Adrenal gland (tissue), 5 donors: ENCODE data around the gene RAB26.

Source experiments
- POLR2A ChIP-seq, 2 donors: fragments of 450-650 bp; IDR thresholded peaks; one replicate each; pipeline ENCODE4 v1.6.1; 2017; ENCODE audit warnings: antibody characterized with exemption in 2 of 2, mild to moderate bottlenecking in 2 of 2, moderate library complexity in 1 of 2
- TF ChIP-seq, protein P1 (sequence below), 6 experiments: fragments of 450-650 bp in 4 of 6; fragments of 200-600 bp in 2 of 6; sonication (generic) in 1 of 6; IDR thresholded peaks; 1 replicate in 5 of 6; 2 replicates in 1 of 6; pipeline versions ENCODE4 v1.5.1 to v1.8.0; 2016 to 2021; ENCODE audit warnings: antibody characterized with exemption in 6 of 6, mild to moderate bottlenecking in 2 of 6, moderate library complexity in 1 of 6
- donor health status: DM: no; HTN: no; CAD: no.

DNA sequence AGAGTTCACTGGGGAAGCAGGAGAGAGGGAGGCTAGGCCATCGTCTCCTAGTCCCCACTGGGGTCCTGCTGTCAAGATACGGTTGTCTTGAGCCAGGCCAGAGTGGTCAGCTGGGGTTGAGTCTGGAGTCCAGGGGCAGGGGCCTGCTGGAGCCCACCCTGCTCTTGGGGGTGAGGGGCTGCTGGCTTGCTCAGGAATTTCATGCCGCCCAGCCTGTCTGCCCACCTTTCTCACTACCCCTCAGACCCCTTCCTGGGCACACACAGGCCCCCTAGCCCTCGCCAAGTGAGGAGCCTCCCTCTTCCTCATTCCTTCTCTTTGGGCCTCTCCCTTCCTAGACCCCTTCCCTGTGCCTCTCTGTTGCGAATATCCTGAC lies 8.4 kb downstream of the RAB26 start:
- no peak for TF ChIP-seq POLR2A (IDR thresholded peaks at IDR 0.05)
- TF ChIP-seq, protein P1, sequence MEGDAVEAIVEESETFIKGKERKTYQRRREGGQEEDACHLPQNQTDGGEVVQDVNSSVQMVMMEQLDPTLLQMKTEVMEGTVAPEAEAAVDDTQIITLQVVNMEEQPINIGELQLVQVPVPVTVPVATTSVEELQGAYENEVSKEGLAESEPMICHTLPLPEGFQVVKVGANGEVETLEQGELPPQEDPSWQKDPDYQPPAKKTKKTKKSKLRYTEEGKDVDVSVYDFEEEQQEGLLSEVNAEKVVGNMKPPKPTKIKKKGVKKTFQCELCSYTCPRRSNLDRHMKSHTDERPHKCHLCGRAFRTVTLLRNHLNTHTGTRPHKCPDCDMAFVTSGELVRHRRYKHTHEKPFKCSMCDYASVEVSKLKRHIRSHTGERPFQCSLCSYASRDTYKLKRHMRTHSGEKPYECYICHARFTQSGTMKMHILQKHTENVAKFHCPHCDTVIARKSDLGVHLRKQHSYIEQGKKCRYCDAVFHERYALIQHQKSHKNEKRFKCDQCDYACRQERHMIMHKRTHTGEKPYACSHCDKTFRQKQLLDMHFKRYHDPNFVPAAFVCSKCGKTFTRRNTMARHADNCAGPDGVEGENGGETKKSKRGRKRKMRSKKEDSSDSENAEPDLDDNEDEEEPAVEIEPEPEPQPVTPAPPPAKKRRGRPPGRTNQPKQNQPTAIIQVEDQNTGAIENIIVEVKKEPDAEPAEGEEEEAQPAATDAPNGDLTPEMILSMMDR (IDR thresholded peaks at IDR 0.05) = no peak
